HCT116 (cell line): Measurements from ENCODE around the gene SCFD2. TPM values are rescaled to one million over a fixed set of nuclear protein-coding genes. Genes with fewer than 3 reads are reported as not detected.
"Not testable (repeated sequence)": the region's sequence is repeated elsewhere in the genome, so short reads cannot be mapped to it uniquely, and the experiment has no call there.

Experiments used
- ATAC-seq: fragments of 200-7000 bp; cut with Tn5 transposase; 2 replicates; pipeline ENCODE4 v1.9.1; 2020; ENCODE audit warnings: mild to moderate bottlenecking, moderate library complexity
- BruUV-seq: library from RNA; stranded (reverse); fragments of 400-500 nt; replicated peaks from 2 replicates; lab custom pipeline; 2021; lab: Mats Ljungman, UMichigan
- CTCF ChIA-PET: fragments of 300-600 bp; sonication (Branson Sonifier 250); formaldehyde crosslinking; loops from one replicate; lab custom pipeline; 2021; ENCODE audit warnings: antibody characterized with exemption; lab: Charles Lee
- POLR2A ChIA-PET: fragments of 300-600, 350-600 bp; sonication (Branson Sonifier 250); formaldehyde crosslinking; loops from one replicate; lab custom pipeline; 2021; ENCODE audit warnings: antibody characterized with exemption; lab: Charles Lee
- RAD21 ChIA-PET, 2 experiments: fragments of 300-600 bp; sonication (Branson Sonifier 250); formaldehyde crosslinking; loops; one replicate each; lab custom pipeline; 2023; ENCODE audit warnings: low total read pairs in 2 of 2; ENCODE audit not compliant: uncharacterized antibody in 2 of 2, unreplicated experiment in 2 of 2, low non-redundant PET in 1 of 2; lab: Charles Lee
- DNase-seq: peaks from one replicate; pipeline ENCODE4 v3.0.0-alpha.2; 2010; ENCODE audit warnings: low read depth, low spot score
- H2AFZ ChIP-seq: fragments of 200-600 bp; shearing (Covaris generic), sonication (generic); 2 replicates; pipeline ENCODE4 v1.6.1; 2017; ENCODE audit warnings: low read depth, mixed run types, mixed read lengths, antibody characterized with exemption, low read length; ENCODE audit not compliant: poor library complexity, severe bottlenecking
- H3K27ac ChIP-seq: 2 replicates; pipeline ENCODE4 v1.5.1; 2012; ENCODE audit warnings: low read depth, low read length
- H3K27me3 ChIP-seq: fragments of 200-600 bp; sonication (generic); 2 replicates; pipeline ENCODE4 v1.6.1; 2016; ENCODE audit warnings: mixed run types, low read length, mixed read lengths; ENCODE audit not compliant: insufficient read depth
- H3K36me3 ChIP-seq, 2 experiments: fragments of 200-500 bp in 1 of 2; fragments of 200-600 bp in 1 of 2; sonication (Bioruptor generic) in 1 of 2; sonication (generic) in 1 of 2; 2 replicates each; pipeline versions ENCODE4 v1.5.1 to v1.6.1; 2014 to 2016; ENCODE audit warnings: low read length in 2 of 2, inconsistent platforms in 1 of 2, mixed read lengths in 1 of 2, mixed run types in 1 of 2; ENCODE audit not compliant: insufficient read depth in 2 of 2, control insufficient read depth in 1 of 2
- H3K4me1 ChIP-seq, 2 experiments: fragments of 200-600 bp in 1 of 2; sonication (generic) in 1 of 2; 2 replicates each; pipeline versions ENCODE4 v1.5.1 to v1.6.1; 2012 to 2017; ENCODE audit warnings: low read length in 2 of 2, inconsistent platforms in 1 of 2, mild to moderate bottlenecking in 1 of 2, mixed read lengths in 1 of 2, mixed run types in 1 of 2, moderate library complexity in 1 of 2; ENCODE audit not compliant: insufficient read depth in 2 of 2, control insufficient read depth in 1 of 2
- H3K4me2 ChIP-seq: fragments of 200-600 bp; sonication (generic); 2 replicates; pipeline ENCODE4 v1.6.1; 2017; ENCODE audit warnings: mixed run types, low read length, mixed read lengths
- H3K4me3 ChIP-seq, 2 experiments: fragments of 200-600 bp in 1 of 2; sonication (generic) in 1 of 2; replicated peaks in 1 of 2; 2 replicates each; pipeline ENCODE4 v1.5.1; 2011 to 2016; ENCODE audit warnings: low read length in 2 of 2, control low read depth in 1 of 2, low read depth in 1 of 2, mild to moderate bottlenecking in 1 of 2, mixed read lengths in 1 of 2, mixed run types in 1 of 2
- H3K79me2 ChIP-seq: fragments of 200-600 bp; sonication (generic); 2 replicates; pipeline ENCODE4 v1.6.1; 2017; ENCODE audit warnings: mild to moderate bottlenecking, mixed run types, low read length, moderate library complexity, mixed read lengths; ENCODE audit not compliant: insufficient read depth
- H3K9ac ChIP-seq: fragments of 200-600 bp; sonication (generic); 2 replicates; pipeline ENCODE4 v1.6.1; 2016; ENCODE audit warnings: low read length, mixed read lengths
- H3K9me2 ChIP-seq: fragments of 200-600 bp; sonication (generic), shearing (Covaris generic); 2 replicates; pipeline ENCODE4 v1.6.1; 2017; ENCODE audit warnings: mixed run types, mild to moderate bottlenecking, moderate library complexity; ENCODE audit not compliant: insufficient read depth
- H3K9me3 ChIP-seq, 2 experiments: fragments of 200-500 bp in 1 of 2; fragments of 200-600 bp in 1 of 2; sonication (Bioruptor generic) in 1 of 2; sonication (generic) in 1 of 2; 2 replicates each; pipeline ENCODE4 v1.6.1; 2014 to 2017; ENCODE audit warnings: low read length in 2 of 2, mixed read lengths in 2 of 2, inconsistent platforms in 1 of 2, low read depth in 1 of 2, mild to moderate bottlenecking in 1 of 2, mixed run types in 1 of 2, moderate library complexity in 1 of 2; ENCODE audit not compliant: control insufficient read depth in 1 of 2, insufficient read depth in 1 of 2
- H4K20me1 ChIP-seq: fragments of 200-600 bp; sonication (generic), shearing (Covaris generic); 2 replicates; pipeline ENCODE4 v1.6.1; 2017; ENCODE audit warnings: mixed run types, mild to moderate bottlenecking, moderate library complexity; ENCODE audit not compliant: insufficient read depth
- CBX3 ChIP-seq: IDR thresholded peaks from 2 replicates; pipeline ENCODE4 v1.6.1; 2012; ENCODE audit warnings: low read depth
- ELF1 ChIP-seq: IDR thresholded peaks from 2 replicates; pipeline ENCODE4 v1.6.1; 2012; ENCODE audit warnings: low read depth, borderline replicate concordance
- EZH2 ChIP-seq: fragments of 200-600 bp; sonication (generic); IDR thresholded peaks from 2 replicates; pipeline ENCODE4 v1.6.1; 2017; ENCODE audit warnings: antibody characterized with exemption, mixed run types
- JUND ChIP-seq: IDR thresholded peaks from 2 replicates; pipeline ENCODE4 v1.6.1; 2012
- POLR2A ChIP-seq: IDR thresholded peaks from 2 replicates; pipeline ENCODE4 v1.7.0; 2011; ENCODE audit warnings: borderline replicate concordance; ENCODE audit not compliant: insufficient read depth, insufficient read length; ENCODE audit errors: extremely low read depth
- SIN3A ChIP-seq: IDR thresholded peaks from 2 replicates; pipeline ENCODE4 v1.6.1; 2012; ENCODE audit warnings: low read depth
- TCF7L2 ChIP-seq: IDR thresholded peaks from 2 replicates; pipeline ENCODE4 v1.7.0; 2011; ENCODE audit warnings: borderline replicate concordance, inconsistent platforms; ENCODE audit not compliant: insufficient read depth, insufficient read length; ENCODE audit errors: extremely low read depth
- YY1 ChIP-seq: IDR thresholded peaks from 2 replicates; pipeline ENCODE4 v1.6.1; 2011; ENCODE audit warnings: low read length, low read depth, moderate library complexity, mild to moderate bottlenecking; ENCODE audit not compliant: insufficient replicate concordance; ENCODE audit errors: extremely low read depth
- intact Hi-C: fragments of 100-400 bp; cut with micrococcal nuclease; formaldehyde crosslinking; loops from 2 replicates; pipeline ENCODE4 v1.10.0; 2022
- total RNA-seq: library from RNA; stranded (reverse); gene quantifications from one replicate; pipeline ENCODE4 v1.2.1, GENCODE V29; 2021; ENCODE audit not compliant: unreplicated experiment

The SCFD2 gene
- total RNA-seq, 1 experiment from 2014 or later: 13.6 TPM

- Histone ChIP-seq H3K9me3 (no peaks in the 10 kb centered on the region), H3K27ac (no peak overlapping the region), H2AFZ (no peak overlapping the region), H3K79me2 (no peaks in the 10 kb centered on the region), H3K4me1 (no peaks in the 10 kb centered on the region), H3K9me2 (no peaks in the 10 kb centered on the region), H3K9ac (no peak overlapping the region), H3K4me3 (no peak overlapping the region), H4K20me1 (no peaks in the 10 kb centered on the region), H3K27me3 (no peaks in the 10 kb centered on the region), H3K4me2 (no peak overlapping the region), H3K36me3 (no peaks in the 10 kb centered on the region)
- BruUV-seq: no TSS peak
- POLR2A ChIA-PET: no interaction called here
- intact Hi-C loops: no loop called here
- RAD21 ChIA-PET: no interaction called here
- CTCF ChIA-PET: no interaction called here
- DNase-seq: no peak
- TF ChIP-seq JUND: no peak
- no peak for ATAC-seq
Observed at GRCh38 chr4:53183754-53184153, 182.1 kb downstream of the SCFD2 start.

- H3K27me3 ChIP-seq, H3K9me3 ChIP-seq, H3K36me3 ChIP-seq, CTCF ChIA-PET, DNase-seq, H3K4me2 ChIP-seq, H3K79me2 ChIP-seq, H3K27ac ChIP-seq, H3K4me1 ChIP-seq, BruUV-seq, RAD21 ChIA-PET, H3K9me2 ChIP-seq, intact Hi-C loops, POLR2A ChIA-PET, ATAC-seq, H4K20me1 ChIP-seq, H3K4me3 ChIP-seq, H2AFZ ChIP-seq, H3K9ac ChIP-seq: not testable (repeated sequence)
Observed at GRCh38 chr4:53177751-53178150, 188.1 kb downstream of the SCFD2 start.

GRCh38 chr4:53175640-53176039 lies 190.2 kb downstream of the SCFD2 start:
- H3K36me3 ChIP-seq: no peaks in the 10 kb centered on the region
- intact Hi-C loops: no loop called here
- H3K4me3 ChIP-seq: no peak overlapping the region
- no peak overlapping the region for H3K4me2 ChIP-seq
- H2AFZ ChIP-seq: no peak overlapping the region
- no peaks in the 10 kb centered on the region for H3K4me1 ChIP-seq
- no peaks in the 10 kb centered on the region for H3K27me3 ChIP-seq
- H3K79me2 ChIP-seq: no peaks in the 10 kb centered on the region
- no peaks in the 10 kb centered on the region for H3K9me2 ChIP-seq
- ChIA-PET RAD21 (no interaction called here), CTCF (no interaction called here)
- ATAC-seq (no peak), DNase-seq (no peak)
- H3K27ac ChIP-seq: no peak overlapping the region
- TF ChIP-seq POLR2A (no peak), CBX3 (no peak), ELF1 (no peak), YY1 (no peak), EZH2 (no peak), SIN3A (no peak), TCF7L2 (no peak)
- TF ChIP-seq, all 23 proteins: peak for 0
- no TSS peak for BruUV-seq
- no peaks in the 10 kb centered on the region for H4K20me1 ChIP-seq
- H3K9ac ChIP-seq: no peak overlapping the region
- POLR2A ChIA-PET: no interaction called here
- H3K9me3 ChIP-seq: no peaks in the 10 kb centered on the region
